ENCODE results near the gene MAP2K5.

Gene MAP2K5

DNA sequence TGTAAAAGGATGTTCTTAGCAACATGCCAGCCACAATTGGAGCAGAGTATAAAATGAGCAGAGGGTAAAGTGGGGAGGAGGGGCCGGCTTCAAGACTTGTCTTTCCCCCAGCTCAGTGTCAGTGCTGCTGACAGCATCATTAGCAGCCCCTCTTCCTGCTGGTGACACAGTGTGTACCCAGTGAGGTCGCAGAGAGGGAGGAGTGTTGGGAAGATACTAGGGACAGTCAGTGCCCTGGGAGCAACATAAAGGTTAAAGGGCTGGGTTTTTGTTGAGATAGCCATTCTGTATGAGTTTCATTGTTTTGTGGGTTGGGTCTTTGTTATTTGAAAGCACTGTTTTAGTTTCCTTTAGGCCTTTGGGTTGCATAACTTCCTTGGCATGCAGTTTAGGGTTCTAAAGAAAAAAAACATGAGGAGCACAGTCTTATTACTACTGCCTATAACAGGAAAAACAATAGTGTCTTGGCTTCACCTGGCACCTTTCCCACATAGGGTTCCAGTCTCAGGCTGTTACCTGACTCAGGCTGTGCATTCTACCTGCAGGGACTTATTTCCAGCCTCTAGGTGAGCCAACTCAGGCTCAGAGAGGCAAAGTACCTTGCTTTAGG lies 188.7 kb downstream of the MAP2K5 start:
- DNase-seq, result no peak

DNA sequence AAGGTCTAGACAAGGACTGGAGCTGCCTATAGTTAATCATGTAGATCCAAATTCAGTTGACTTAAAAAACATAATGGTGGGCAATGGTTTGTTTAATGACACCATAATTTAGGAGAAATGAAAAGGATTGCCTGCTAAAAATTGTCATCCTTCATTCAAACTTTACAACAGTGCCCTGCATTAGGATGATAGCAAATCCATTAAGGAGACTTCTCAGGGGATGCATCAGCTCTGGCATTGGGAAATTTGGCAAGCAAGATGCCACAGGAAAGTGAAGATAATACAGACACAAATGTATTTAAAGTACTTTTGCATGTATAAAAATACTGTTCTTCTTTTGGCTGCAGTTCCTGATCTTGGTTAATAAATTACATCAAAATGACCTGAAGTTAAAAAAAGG lies 189.7 kb downstream of the MAP2K5 start:
- no peak for DNase-seq

DNA sequence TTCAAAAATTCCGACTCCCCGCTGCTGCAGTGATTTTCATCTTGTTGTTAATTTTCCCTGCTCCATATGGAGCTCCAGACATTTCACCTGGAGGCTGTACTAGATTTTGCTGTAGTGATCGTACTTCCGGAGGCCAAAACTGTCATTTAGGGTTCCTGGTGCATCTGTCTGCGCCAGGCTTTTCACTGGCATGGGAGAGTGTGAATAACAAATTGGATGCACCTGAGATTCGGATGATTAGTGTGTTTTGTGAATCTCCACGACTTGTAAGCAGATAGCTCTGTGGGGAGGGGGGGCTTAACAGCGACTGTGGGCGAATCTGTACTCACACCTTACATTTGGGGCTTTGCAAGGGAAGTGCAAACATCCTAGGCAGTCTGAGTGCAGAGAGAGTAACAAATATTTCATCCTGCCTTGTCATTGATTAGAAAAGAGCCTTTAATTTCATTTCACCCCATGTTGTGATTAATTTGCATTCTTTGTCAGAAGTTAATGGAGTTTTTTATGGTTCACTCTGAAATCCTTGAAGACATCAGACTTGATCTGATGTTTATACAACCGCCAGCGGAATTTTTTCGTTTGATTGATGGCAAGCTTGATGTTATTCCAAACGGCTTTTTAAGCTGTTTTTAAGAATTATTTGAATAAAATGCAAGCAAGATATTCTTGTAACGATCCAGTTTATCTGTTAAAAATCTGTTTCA lies 190.3 kb downstream of the MAP2K5 start:
- DNase-seq, result no peak

DNA sequence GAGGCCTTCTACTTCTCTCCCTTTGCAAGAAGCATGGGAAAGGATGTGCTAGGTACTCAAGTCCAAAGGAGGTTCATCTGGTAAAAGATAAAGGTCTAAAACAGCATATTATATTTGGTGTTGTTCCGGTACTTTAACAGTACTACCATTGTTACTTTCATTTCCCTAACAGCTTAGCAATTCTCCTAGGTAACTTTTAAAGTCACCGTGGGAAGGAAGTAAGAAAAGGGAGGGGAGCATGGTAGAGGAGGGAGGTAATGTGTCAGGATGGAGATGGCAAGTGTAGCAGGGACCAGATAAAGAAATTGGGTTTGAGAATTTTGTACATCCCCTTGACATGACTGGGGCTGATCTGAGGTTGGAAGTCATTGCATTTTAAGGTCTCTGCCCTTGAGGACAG lies 193.4 kb downstream of the MAP2K5 start:
- no peak for DNase-seq

DNA sequence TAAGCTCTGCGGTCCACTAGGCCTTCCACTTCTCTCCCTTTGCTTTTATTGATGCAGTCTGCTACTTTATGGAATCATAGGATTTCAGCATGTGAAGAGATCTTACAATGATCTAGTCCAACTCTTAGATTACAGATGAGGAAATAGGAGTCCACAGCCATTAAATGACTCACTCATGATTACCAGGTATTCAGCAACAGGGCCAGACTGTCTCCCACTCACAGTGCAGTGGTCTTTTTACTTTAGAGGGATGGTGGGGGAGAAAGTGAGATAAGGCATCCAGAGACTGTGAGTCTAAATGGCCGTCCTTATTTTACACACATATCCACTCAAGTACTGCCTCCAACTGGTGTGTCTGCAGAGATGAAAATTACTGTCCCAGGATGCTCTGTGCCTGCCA lies 194.3 kb downstream of the MAP2K5 start:
- DNase-seq, result no peak

DNA sequence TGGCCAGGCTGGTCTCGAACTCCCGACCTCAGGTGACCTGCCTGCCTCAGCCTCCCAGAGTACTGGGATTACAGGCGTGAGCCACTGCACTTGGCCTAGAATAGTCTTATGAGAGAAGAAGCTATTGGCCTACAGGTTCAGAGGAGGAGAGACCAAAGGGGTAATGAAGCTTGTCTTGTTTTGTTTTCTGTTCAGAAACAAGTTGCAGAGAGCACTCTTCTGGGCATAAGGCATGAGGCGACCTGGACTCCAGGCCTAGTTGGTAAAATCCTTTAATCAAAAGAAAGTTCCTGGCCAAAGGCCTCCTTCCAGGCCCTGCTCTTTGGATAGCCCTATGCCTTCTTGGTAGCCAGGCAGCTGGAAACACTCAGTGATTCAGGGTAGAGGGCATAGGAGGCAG lies 195.6 kb downstream of the MAP2K5 start:
- DNase-seq, result no peak

DNA sequence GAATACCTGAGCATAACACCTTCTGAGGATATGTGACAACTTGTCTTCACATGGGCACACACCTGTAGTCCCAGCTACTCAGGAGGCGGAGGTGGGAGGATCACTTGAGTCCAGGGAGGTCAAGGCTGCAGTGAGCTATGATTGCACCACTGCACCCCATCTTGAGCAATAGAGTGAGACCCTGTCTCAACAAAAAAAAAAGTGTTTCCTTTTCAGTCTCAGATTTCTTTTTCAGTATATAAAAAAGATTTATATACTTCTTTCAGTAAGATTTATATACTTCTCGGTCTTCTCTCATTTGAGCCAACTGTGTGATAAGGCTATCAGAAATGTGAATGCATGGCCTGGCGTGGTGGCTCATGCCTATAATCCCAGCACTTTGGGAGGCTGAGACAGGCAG lies 197.9 kb downstream of the MAP2K5 start:
- DNase-seq, result no peak

DNA sequence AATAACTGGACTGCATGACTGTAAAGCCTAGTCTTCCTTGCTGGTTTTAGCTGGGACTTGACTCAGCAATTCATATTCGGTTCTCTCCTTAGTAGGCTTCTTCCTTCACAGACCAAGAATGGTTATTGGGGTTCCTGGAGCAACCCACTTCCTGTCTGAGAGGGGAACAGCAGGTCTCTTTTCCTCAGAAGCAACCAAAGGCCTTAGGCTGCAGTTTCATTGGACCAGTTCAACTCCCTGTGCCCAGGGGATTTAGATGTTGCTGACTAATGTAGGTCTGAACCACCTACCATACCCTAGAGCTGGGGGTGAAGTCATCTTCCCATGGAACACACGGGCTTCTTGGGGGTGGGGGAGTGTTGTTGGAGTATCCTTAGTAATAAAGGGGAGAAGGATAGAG lies 198.8 kb downstream of the MAP2K5 start:
- DNase-seq, result no peak

DNA sequence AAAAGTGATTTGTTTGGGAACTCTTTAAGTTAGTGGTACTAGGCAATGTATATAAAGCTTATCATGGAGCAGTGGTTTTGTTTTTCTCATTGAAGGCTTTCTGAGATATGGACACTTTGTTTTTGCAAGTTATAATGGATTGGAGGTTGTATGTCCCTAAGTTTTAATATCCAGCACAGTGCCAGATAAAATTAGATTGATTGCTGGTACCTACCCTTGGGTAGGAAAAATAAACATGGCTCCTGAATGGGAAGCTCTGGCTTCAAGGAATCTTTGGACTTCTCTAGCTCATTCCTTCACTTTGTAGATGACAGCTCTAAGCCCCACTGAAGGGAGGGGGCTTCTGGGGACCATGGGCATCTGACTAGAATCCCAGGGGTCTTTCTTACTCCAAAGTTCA lies 201.1 kb downstream of the MAP2K5 start:
- no peak for DNase-seq

DNA sequence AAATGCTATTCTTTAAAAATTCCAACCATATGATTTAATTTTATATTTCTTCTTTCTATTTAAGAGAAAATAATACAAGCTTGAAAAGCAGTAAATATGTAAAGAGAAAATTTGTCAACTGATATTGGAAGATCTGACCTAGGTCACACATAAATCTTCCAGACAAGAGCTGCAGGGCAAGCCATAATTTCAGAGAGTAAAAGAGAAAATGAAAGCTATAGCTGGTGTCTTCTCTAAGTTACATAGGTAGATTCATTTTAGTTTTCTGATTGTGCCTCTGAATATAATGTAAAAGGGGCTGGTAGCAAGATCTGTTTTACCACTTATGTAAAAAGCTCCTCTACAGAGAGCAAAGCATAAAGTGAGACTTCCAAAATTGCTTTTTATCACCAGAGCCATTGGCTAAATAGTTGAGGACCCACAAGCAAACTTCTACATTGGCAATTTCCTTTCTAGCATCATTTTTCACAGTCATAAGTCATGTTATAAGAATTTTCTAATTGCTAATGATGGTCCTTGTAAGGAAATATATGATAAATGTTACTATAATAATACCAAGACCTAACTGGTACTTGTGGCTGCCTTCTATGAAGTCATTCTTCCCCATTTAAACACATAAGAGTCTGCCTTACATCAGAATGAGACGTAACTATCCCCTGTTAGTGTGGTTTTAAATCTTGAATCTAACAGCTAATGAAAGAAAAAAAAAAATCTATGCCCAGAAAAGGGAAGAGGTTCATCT lies 202.0 kb downstream of the MAP2K5 start:
- no peak for DNase-seq

DNA sequence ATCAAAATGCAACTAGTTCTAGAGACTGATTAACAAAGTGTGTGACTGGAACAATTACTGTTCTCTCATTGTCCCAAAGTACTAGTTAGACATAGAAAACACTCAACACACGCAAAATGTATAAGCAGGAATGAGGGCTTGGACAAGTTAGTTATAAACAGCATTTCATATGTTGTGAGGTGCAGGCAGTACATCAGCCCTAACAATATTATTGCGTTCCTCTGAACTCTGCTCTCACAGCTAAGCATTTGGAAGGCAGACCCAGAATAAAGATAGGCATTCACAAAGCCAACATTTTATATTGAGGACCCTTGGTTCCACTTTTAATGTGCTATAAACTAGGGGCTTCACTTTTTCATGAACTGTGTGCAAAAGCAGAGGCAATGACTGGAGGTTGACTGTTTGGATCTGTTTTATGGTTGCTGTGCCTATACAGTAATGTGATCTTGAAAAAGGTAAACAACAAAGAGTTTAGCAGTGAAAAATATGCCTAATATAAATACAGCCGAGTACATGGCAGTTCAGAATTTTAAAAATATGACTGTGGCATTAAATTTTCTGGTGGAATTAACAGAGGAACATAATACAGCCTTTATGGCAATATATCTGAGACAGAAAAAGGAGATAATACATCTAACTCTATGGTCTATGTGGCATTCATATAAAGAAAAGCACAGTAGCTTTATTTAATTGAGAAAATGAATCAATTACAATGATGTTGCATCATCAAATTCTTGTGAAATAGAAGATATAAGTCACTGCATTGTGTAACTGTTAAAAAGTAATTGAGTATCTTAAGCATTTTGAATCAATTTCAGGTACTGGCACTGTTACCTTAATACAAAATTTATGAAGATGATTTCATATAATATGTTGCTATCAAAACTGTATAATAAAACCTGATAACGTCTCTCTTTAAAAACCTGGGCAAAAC lies 202.8 kb downstream of the MAP2K5 start:
- no peak for DNase-seq

DNA sequence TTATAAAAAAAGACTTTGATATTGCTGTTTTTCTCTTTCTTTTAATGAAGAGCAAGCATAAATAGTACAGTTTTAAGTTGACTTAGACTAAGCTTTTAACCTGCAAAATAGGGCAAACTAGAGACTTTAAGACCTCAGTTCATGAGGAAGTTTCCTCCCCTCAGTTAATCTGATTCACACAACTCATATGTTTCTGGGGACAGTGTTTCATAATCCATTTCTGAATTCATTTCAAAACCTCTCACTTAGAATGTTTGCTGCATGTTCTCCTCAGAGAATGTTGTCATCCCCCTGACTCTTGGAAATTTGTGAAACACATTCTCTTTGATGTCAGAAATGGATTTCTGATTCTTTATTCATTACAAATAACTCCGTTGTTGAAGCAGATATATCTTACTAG lies 203.5 kb downstream of the MAP2K5 start:
- no peak for DNase-seq

DNA sequence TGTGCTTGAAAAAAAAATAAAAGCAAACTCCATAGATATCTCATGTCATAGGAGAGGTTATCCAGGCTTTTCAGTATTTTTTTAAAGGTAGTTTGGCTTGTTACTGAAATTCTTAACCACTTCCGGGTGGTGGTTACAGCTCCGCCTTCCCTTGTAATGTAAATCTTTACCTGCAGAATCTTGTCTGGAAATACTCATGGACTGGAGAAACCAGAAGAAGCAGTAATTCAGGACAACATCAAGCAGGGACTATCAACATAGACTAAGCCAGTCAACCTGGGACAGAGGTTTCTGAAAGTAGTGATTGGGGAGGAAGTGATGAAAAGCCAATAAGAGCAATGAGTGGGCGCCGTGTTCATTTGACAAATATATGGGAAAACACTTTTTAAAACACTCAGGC lies 203.9 kb downstream of the MAP2K5 start:
- DNase-seq, result no peak

DNA sequence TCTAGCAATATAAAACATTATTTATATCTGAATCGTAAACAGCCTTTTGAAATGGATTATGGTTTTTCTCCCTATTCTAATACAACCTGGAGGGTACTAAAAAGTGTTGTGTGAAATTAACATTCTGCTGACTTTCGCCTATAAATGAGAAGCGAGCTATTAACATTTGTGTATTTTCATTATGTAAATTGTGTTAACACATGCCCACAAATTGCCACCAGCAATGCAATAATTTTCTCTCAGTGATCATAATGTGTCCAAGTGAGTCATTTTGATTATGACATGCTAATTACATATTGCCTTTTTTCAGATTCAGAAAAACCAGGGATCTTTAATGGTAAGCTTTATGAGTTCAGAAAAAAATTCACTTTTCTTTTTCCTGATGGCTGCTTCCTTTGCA lies 205.4 kb downstream of the MAP2K5 start:
- no peak for DNase-seq

DNA sequence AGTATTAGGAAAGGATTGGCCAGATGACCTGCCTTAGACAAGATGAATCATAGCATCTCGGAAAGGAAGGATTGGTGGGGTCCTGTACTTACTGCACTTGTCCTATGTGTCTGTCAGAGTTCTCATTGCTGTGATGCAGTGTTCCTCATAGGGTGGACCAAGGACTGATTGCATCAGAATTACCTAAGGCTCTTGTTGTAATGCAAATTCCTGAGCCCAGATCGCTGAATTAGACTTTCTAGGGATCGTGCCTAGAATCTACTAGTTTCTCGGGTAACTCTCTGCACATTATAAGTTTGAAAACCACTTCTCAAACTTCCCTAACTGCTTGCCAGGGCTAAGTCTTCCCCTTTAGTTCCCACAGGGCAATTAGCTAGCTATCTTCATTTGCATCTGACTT lies 207.9 kb downstream of the MAP2K5 start:
- DNase-seq, result no peak

DNA sequence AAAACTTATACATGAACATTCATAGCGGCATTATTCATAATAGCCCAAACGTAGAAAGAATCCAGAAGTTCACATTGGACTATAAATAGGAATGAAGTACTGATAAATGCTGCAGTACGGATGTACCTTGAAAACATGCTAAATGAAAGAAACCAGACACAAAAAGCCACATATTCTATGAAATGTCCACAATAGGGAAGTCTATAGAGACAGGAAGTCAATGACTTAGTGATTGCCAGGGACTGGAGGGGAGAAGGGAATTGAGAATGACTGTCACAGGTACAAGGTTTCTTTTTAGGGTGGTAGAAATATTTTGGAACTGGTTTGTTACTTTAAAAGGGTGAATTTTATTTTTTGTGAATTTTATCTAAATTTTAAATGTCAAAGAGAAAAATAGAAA lies 211.4 kb downstream of the MAP2K5 start:
- no peak for DNase-seq

DNA sequence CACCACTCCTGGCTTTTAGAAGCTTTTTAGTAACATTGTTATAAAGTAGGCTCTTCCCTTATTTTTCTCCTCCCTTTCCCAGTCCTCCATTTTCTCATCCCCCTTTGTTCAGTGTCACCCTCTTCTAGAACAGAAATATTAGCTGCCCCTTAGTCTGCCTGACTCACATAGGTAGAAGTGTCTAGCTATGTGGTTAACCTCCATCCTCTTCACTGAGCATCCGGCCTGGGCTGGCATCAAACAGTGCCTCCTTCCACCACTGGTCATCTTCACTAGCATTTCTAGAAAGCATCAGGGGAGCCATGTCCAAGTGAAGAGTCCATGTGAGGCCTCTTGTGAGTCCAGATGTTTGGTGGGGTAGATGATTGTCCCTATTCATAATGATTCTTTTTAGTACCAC lies 212.8 kb downstream of the MAP2K5 start:
- no peak for DNase-seq

DNA sequence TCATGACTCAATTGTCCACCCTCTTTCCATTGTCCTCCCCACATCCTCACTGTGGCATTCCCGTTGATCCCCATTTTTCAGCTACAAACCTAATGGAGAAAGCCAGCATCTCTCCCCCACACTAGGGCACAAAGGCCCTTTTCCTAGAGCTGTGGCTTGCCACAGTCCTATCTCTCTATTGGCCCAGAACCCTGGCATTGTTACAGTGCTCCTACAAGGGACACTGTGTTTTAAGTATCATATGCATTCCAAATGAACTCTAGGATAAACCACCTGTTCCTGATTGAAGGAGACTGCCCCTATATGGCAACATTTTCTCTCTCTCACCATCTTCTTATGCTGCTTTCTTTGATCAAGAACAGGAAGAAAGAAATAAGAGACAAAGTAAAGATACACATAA lies 213.4 kb downstream of the MAP2K5 start:
- no peak for DNase-seq

DNA sequence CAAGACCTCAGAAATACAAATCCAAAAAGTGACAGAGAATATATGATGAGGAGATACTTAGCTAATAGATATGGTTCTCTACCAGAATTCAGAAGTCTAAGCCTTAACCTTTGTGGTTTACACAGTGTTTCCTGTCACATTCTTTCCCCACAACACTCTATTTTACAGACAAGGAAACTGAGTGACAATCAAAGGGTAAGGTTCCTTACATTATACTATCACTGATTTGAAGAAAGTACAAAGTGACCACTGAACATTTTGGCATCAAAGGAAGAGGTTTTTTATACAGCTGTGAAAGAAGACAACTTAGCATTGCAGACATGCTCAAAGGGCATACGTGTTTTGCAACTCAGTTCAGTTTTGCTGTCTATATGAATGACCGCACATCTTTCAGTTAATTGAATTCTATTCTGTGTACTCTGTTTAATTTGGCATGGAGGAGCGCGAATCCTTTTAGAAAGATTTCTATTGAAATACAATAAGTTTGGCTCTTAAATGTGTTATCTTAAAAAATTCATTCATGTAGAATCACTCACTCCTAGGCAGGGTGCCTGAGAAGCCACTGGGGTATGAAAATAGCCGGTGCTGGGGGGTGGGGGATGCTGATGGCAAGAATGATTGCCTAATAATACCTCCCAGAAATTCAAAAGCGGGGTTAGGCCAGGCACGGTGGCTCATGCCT lies 216.3 kb downstream of the MAP2K5 start:
- no peak for DNase-seq

DNA sequence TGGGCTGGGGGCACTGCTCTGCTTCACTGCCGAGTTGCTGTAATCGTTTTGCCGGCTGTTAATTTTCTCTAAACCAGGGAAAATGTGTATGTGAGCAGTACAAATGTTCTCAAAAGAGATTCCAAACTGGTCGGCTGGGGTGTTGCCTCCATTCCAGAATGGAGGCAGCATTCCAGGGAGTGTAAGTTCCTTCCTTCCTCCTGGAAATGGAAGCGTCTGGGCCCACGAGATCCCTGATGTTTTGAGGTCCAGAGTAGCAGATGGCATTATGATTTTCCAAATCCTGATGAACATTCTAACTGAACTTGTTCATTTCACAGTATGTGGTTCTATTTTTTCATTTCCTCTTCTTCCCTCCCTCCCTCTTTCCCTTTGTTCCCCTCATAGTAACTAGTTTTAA lies 218.4 kb downstream of the MAP2K5 start:
- no peak for DNase-seq

DNA sequence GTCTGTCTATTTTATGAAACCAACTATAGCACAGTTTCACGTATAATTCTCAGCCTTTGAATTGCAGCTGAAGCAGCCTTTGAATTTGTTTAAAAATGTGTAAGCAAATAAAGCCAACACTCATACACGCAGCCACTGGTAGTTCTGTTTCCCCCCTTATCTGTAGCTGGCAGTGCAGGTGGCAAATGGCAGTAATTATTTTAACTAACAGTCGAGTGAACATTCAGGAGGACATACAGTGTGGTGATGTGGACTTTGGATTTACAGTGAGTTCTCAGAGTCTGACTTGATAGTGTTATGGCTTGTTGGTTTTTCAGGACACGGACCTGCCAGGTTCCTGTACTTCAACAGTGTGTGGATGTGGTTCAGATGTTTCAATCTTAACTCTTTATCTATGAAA lies 218.8 kb downstream of the MAP2K5 start:
- no peak for DNase-seq

DNA sequence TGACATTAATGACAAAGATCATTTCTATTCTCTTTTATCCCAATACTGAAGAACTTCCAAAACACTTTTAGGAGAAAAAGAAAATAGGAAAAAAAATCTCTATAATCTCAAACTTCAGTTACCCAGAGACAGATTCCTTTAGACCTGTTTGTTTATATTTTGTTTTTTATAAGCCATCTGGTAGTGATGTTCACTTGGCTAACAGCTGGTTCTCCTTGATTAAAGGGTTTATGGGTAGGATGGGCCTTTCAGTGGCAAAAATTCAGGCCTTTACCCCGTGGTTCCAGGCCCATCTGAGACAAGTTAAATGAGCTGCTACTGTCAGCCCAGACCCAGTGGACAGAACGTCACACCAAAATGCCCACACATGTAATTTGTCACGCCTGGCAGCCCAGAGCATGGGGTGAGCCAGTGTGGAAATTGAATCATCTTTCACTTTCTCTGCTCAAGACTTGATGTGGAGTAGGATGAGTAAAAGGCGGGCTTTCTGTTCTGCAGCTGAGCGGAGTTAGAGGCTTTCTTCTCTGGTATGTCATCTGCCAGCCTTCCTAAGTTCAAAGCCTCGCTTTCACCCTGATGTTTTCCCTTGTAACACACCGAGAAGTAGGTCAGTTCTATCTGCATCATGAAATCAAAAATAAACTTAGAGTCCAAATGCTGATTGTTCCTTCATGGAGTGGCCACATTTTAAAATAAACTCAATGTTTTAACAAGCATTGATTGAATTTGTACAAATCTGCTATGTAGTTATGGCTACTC lies 220.3 kb downstream of the MAP2K5 start:
- no peak for DNase-seq

Measured in left hindlimb (tissue), 1 donor.